ENCODE data around the gene BARX1.

GRCh38 chr9:93969328-93969661 lies 14.1 kb upstream of the BARX1 start:
- TF ChIP-seq POLR2A (IDR thresholded peaks at IDR 0.05; ENCODE audit: low read depth, low read length) (no peak), TAF1 (IDR thresholded peaks at IDR 0.05; ENCODE audit: low read depth, low read length) (no peak), POLR2AphosphoS5 (IDR thresholded peaks at IDR 0.05; ENCODE audit: low read depth, low read length) (no peak), SPI1 (IDR thresholded peaks at IDR 0.05; ENCODE audit: low read depth, low read length) (no peak)
